Chondrocyte (in vitro differentiated cells): ENCODE measurements around the gene LARP1B. TPM values are rescaled to one million over a fixed set of nuclear protein-coding genes. Genes with fewer than 3 reads are reported as not detected.

Experiments
- total RNA-seq: library from RNA; stranded (reverse); gene quantifications from 3 replicates; pipeline ENCODE4 v1.2.1, GENCODE V29; 2021

Gene LARP1B
- total RNA-seq, 1 donor from 2014 or later: 21.9 TPM

Other genes with a start within 250 kb of the LARP1B start
- 3.1 to 6.8 TPM (median 3.1 TPM) in 3 replicates for gene PLK4, start 180.4 kb upstream of the LARP1B start, total RNA-seq
- gene MFSD8, start 96.1 kb upstream of the LARP1B start, total RNA-seq: 16.4 to 20.6 TPM (median 17.2 TPM) in 3 replicates
- 7.8 to 9.9 TPM (median 8.8 TPM) in 3 replicates for gene ABHD18, start 95.9 kb upstream of the LARP1B start, total RNA-seq
- gene PGRMC2, start 226.5 kb downstream of the LARP1B start, total RNA-seq: 136 to 138 TPM (median 136 TPM) in 3 replicates